Endometrial microvascular endothelial cells (primary cell): ENCODE results near the gene AKT1. TPM values are rescaled to one million over a fixed set of nuclear protein-coding genes. Genes with fewer than 3 reads are reported as not detected.
"Not testable (repeated sequence)": the region's sequence is repeated elsewhere in the genome, so short reads cannot be mapped to it uniquely, and the experiment has no call there.

Source experiments
- in situ Hi-C: cut with HindIII; loops from 2 replicates; pipeline ENCODE4 v1.10.0; 2017; ENCODE audit warnings: low sequenced_read_pairs, low pct_unique_long_range_greater_than_20kb; ENCODE audit errors: inconsistent ontology term
- total RNA-seq: library from RNA; depleted of rRNA; stranded (reverse); fragments of >200 nt; gene quantifications from one replicate; pipeline ENCODE4 v1.2.3, GENCODE V29; 2015; ENCODE audit errors: inconsistent ontology term

The AKT1 gene
- total RNA-seq, 1 donor from 2014 or later: 181 TPM

DNA sequence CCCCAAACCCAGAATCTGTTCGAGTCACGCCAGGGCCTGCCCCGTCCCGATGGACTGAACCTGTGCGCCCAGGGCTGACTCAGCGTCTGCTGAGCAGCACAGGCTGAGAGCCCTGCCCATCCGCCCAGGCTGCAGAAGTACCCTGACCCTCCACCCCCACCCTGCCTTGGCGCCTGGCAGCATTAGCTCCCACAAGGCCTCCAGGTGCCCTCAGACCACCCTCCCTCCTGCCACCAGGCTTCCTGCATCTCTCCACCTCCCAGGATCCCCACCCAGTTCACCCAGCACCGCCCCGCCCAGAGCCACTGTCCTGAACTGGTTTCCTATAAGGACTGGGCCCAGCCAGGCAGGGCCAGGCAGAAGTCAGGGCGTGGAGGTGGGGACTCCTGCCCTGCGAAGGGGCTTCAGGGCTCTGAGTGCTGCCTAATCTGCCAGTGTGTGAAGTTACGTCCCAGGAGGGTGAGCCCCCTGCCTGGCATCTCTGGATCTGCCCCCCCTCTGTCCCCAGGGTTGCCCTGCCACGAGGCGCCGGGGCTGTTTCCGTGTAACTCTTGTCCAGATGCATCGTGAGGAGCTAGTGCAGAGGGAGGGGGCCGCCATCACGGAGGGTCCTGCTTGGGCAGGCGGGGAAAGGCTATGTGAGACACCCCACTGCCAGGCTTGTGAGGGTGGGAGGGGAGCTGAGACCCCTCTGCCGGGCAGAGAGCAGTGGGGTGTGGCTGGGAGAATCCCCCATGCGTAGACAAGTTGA, 62.4 kb downstream of the AKT1 start:
- in situ Hi-C loops: no loop called here

DNA sequence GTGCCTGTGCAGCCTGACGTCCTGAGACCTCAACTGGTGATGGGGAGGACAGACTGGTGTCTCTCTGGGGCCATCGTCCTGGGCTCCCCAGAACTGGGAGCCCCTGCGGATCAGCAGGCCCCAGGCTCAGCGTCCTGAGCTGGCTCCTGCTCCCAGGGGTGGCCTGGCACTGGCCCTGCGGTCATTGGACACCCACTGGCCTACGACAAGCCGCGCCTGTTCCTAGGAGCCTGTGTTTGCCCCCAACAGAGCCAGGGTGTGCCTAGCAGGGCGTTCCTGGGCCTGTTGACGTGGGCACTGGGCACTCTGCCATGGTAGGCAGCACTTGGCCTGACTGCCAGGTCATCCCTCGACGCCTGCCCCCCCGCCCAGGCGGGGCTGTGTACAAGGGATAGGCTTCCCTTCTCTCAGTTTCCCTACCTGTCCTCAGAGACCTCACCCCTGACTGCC, 63.2 kb downstream of the AKT1 start:
- in situ Hi-C loops: no loop called here

DNA sequence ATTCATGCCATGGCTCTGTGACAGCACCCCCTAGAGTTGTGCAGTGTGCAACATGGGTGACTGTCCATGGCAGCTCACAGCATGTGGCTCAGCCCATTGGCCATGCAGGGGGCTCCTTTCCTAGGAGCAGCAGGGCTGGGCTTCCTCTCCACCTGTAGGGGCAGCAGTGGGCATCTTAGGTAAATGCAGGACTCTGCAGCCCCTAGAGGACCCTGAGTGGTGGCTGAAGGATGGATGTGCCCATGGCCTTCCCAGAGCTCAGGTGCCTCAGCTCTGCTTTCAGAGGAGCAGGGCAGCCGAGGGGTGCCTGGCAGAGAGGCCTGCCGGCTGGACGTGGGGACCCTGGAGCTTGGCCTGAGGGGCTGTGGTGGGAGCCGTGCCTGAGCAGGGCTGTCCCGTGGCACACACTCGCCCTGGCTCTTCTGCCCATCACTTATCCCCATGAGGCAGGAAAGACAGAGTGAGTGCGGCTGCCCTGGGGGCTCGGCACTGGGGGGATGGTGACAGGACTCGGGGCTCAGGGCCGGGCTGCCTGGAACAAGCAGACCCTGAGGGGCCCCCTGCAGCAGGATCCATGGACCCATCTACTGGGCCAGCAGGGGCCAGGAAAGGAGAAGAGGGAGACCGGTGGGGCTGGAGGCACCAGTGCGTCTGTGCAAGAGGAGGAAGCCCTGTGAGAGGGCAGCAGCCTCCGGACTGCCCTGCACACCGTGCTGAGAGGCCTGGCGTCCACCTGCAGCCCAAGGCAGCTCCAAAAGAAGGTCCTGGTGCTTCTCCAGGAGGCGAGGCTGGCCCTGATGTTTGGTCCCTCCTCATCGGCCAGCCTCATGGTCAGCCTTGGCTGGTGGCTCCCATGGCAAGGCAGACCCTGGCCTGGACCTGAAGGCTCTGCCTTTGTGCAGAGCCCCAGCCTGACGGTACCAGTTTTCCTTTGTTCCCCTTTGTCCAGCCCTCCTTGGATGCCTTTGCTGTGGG, 63.9 kb downstream of the AKT1 start:
- in situ Hi-C loops: no loop called here

DNA sequence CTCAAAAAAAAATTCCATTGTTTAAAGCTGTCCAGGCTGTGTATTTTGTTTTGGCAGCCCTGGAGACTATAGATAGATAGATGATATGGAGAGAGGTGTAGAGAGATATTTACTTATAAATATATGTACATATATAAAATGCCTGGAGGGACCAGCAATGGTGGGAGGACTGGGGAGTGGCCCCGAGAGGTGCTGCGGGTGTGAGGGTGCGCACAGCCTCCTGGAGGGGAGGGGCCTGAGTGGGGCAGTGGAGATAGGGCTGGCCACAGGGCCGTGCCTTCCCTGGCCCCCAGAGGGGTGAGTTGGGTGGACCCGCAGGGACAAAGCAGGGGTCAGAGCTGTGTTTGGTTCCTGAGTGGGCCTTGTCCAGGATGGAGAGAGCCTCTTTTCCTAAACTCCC, 65.1 kb downstream of the AKT1 start:
- in situ Hi-C loops: no loop called here

DNA sequence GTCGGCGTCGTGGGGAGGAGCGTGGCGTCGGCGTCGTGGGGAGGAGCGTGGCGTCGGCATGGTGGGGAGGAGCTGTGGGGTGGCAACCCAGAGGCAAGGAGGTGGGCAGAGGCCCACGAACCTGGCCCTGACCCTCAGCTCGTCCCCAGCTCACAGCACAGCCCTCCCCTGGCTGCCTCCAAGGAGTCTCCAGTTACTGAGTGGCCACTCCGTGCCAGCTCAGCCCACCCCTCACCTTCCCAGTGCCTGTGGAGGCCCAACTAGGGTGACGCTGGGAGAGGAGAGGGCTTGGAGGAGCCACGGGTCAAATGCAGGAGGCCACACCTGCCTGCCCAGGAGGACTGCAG, 65.7 kb downstream of the AKT1 start:
- in situ Hi-C loops: no loop called here

DNA sequence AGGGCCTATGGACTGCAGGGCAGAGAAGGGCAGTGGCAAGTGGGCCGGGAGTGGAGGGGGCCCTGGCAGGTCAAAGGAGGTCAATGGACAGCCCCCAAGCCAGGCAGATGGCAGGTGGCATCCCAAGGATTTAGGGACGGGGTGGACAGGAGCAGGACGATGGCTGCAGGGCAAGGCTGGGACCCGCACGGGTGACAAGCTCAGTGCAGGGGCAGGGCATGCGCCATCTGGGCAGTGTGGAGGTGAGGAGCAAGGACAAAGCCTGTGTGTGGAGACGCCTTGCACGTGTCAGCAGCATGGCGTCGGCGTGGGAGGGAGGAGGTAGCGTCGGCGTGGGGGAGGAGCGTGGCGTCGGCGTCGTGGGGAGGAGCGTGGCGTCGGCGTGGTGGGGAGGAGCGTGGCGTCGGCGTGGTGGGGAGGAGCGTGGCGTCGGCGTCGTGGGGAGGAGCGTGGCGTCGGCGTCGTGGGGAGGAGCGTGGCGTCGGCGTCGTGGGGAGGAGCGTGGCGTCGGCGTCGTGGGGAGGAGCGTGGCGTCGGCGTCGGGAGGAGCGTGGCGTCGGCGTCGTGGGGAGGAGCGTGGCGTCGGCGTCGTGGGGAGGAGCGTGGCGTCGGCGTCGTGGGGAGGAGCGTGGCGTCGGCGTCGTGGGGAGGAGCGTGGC, 66.2 kb downstream of the AKT1 start:
- in situ Hi-C loops: not testable (repeated sequence)

DNA sequence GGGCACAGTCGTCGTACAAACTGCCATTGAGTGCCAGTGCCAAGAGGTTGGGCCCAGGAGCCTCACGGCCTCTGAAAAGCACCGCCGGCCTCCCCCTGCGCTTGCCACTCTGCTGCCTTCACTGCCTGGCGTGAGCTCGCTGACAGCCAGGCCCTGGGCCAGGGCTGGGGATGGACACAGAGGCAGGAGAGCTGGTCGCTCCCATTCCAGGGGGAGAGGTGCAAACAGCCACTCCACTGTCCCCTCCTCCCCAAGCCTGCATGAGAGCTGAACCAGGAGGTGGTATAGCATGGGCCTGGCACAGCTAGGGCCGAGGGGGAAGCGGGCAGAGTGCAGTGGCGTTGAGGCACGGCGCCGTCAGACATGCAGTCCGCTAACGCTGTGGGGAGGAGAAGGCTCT, 66.9 kb downstream of the AKT1 start:
- in situ Hi-C loops: no loop called here

DNA sequence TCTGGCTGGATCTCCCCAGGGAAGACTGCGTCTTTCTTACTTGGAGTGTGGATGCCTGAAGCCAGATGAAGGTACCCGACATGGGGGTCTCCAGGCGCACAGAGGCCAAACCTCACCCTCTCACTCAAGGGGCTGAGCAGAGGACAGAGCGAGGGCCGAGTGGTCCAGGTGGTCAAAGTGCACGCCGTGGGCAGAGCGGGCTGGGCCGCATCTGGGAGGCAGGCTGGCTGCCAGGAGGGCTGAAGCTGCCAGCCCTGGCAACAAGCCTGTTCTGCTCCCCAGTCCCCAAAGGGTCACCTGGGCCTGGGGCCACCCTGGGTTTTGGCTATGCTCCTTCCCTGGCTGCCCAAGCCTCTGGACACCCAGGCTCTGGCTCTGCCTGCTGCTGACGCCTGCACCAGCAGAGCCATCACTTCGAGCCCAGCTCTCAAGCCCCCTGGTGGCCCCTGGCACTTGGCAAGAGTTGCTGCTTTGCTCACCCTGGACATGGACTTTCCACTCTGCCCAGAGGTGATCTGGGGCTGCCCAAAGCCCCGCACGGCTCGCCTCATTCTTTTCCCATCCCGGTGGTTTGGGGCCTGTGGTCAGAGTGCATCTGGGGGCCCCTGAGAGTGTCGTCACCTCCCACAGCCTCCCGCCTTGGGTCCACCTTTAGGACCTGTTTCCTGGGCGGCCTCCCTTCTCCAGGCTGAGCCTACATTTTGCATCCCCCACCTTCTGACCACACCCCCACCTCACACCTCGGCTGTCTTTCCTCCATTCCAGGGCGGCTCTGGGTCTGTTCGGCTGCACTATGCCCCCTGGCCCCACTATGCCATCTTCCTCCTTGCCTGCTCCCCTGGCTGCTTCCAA, 68.7 kb downstream of the AKT1 start:
- in situ Hi-C loops: no loop called here

DNA sequence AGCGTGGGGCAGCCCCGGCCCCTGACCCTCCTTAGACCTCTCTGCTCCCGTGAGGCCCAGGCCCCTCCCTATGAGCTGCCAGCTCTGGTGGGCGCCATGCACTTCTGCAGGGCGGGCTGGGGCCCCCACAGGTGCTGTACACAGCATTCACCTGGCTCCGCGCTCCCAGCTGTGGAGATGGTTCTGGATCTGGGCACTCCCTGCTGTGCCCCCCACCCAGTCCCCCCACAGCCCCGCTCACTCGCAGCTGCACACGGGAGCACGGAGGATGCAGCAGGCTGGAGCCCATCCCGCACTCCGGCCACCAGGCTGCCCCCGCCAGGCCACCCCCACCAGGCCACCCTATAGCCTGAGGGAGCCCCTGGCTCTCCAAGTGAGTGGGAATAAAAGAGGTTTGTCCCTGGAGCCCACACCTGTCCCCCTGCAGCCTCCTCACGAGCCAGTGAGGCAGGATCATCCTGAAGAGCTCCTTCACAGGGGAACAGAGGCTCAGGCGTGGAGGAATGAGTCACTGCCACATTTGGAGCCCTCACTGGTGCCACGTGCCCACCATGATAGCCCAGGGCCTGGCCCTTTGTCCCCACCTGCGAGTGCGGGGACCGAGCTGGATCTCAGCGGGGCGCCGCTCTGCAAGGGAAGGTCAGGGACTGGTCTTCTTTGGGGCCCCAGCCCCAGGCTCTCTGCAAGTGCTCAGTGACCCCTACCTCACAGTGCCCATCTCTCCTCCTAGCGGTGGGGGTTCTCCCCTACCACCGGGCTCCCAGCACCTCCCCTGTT, 69.6 kb downstream of the AKT1 start:
- in situ Hi-C loops: no loop called here

DNA sequence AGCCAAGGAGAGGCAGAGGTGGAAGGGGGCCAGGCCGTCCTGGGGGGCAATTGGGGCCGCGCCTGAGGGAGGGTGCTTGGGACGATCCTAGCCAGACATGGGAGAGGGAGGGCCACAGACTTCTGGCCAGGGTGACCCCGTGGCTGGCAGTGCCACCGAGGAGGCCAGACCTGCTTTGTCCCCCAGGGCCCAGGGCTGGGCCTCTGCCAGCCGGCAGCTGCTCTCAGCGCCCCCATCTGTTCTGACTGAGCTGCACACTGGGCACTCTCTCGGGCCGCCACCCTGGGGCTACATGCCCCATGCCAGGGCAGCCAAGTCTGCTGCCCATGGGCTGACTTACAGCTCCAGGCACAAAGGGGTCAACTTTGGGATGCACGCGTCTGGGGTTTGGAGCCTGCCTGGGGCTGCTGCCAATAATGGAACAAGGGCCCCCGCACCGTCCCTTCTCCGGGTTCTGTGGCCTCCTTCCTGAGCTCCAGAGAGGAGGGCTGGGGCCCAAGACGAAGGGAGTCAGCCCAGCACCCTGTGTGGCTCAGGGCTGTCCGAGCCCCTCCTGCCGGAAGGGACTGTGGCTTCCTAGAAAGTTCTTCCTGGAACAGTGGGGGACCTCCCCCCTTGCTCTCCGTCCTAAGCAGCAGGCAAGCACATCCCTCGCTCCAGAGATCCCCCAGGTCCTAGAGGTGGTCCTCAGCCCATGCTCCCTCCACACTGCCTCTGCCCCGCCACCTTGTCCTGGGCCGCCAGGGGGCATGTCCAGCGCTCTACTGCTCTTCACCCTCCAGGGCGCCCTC, 70.4 kb downstream of the AKT1 start:
- in situ Hi-C loops: no loop called here

DNA sequence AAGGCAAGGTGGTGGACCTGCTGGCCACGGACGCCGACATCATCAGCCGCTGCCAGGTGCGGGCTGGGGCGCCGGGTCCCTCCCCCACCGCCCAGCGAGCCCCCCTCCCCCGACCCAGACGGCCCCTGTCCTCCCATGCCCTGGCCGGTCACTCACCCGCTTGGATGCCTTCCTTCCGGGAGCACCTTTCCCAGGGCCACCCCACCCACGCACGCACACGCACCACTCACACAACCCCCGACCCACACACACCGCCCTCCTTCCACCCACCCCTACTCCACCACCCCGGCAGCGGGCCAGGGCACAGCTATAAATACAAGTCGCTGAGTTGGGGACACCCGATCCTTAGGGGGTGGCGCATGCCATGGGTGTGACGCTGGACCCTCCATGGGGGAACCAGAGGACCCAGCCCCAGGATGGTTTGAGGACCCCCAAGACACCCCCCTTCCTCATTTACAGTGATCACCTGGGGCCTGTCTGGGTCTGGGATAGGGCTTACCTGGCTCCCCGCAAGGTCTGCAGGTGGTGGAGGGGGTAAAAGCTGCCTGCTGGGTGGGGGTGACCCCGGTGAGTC, 71.1 kb downstream of the AKT1 start:
- in situ Hi-C loops: no loop called here

DNA sequence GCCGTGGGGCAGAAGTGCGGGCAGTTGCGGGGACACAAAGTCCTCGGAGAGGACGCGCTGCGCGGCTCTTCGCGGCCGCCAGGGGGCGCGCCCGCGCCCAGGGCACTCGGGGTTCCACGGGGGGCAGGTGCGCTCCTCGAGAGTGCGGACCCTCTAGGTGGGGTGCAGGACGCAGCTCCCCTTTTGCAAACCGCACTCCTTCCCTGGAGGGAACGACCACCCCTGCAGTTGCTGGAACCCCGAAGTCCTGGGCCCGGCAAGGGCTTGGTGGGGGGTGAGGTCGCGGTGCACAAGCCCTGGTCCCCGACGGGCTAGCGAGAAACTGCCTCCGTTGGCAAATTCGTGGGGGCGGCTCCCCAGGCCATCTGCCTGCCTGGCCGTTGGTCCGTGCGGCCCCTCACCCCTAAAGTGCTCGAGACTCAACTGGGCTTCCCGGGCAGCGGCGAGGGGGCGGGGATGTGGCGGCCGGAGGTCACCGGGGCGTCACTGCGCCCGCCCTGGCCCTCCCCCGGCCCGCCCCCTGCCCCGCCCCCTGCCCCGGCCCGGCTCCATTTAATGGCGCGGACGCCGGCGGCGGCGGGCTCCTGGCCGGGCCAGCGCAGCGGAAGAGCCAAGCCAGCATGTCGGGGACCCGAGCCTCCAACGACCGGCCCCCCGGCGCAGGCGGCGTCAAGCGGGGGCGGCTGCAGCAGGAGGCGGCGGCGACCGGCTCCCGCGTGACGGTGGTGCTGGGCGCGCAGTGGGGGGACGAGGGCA, 71.7 kb downstream of the AKT1 start, which contains the start of gene ADSS1:
Gene ADSS1 (plus strand): TSS at position 579 of the 756 bp plus-strand sequence. CDS start 42 bp downstream, at position 621.
- in situ Hi-C loops: no loop called here

DNA sequence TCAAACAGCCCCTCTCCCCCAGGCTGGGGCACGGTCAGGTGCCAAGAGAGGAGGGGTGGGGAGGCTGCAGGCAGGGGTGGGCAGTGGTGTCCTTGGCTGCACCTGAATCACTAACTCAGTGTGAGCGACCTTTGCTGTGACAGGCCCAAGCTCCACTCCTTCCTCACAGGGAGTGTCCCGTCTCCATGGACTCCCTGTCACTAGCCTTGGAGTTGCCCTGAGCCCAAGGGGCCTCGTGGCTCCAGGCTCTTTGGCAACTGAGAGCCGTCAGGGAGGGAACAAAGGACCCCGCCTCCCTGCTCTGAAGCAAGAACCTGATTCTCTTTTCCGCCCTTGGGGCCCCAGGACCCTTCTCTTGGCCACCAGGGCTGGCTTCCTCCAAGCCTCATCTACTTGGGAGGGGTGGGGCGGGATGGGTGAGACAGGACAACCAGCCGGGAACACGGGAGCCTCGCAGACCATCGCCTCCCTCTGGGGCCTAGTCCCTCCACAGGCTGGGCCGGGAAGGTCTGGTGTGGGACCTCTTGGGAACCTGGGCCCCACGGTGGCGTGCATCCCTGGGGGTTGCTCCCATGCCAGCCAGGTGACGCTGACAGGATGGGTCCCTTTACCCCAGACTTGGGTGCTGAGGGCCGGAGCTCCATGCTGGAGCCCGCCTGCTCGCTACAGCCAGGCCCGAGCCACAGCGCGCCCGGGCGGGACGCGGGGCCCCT, 72.5 kb downstream of the AKT1 start:
- in situ Hi-C loops: no loop called here

DNA sequence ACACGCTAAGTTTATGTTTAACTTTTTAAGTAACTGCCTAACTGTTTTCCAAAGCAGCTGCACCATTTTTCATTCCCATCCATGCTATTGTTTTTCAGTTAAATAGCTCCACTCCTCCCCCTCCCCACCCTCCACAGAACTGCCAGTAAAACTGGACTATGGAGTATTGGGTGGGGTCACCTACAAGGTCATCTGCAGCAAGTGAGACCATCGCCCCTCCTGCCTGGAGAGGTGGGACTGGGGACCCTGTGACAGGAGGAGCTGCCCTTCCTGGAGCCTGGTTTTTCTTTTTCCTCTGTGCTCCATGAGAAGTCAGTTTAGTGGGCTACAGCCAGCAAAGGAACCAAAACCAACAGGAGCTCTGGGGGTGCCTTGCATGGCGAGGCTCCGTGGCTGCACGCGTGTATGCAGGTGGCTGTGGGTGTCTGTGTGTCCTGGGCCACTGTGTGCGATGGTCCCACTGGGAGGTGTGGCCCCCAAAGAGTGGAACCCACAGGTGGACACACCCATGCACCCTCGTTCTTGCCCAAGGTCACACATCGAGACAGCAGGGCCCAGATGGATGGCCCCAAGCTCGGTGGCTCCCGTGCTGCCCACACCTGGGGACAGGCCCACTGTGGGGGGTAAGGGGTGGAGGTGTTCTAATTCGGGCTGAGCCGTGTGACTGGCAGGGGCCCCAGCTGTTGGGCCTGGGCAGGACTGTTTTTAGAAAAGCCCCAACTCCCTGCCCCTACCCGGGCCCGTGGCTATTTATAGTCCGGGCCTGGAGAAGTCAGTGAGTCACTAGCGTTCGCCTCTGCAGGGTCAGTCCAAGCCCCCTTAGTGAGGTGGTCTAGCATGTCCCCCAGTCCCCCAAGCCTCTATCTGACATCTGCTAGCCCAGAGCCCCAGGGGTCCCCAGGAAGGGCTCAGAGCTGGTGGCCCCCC, 73.8 kb downstream of the AKT1 start:
- in situ Hi-C loops: no loop called here
